Erythroblast (primary cell): ENCODE results near the gene GALR3.
A peak's percentile ranks its signal among the peaks of the same experiment; 100 is the strongest.

Source experiments
- DNase-seq, 2 experiments: peaks; one replicate each; lab custom pipeline; 2025; lab: John Stamatoyannopoulos, UW
- GATA1 ChIP-seq: IDR thresholded peaks from 2 replicates; pipeline ENCODE4 v1.6.1; 2011; ENCODE audit warnings: low read depth, mild to moderate bottlenecking, control low read depth, low read length, moderate library complexity
- POLR2A ChIP-seq: IDR thresholded peaks from 2 replicates; pipeline ENCODE4 v1.6.1; 2011; ENCODE audit warnings: mild to moderate bottlenecking, low read length

GALR3 gene

GRCh38 chr22:37807410-37808293, 15.5 kb upstream of the GALR3 start, which contains the start of gene GCAT:
TSS of gene GCAT (plus strand) at chr22:37807934. CDS start at chr22:37807968, 34 bp downstream.
- DNase-seq: peak; percentile 97 to 99
- TF ChIP-seq GATA1 (no peak), POLR2A (peak; percentile 90)

GRCh38 chr22:37808294-37808657, 14.9 kb upstream of the GALR3 start:
- peak in 1 of 2 experiments; percentile 61 for DNase-seq
- no peak for TF ChIP-seq GATA1
- no peak for TF ChIP-seq POLR2A

- TF ChIP-seq POLR2A (no peak), GATA1 (no peak)
- no peak for DNase-seq
Measured at GRCh38 chr22:37809672-37810333, 13.4 kb upstream of the GALR3 start.

GRCh38 chr22:37811867-37812266, 11.3 kb upstream of the GALR3 start:
- TF ChIP-seq GATA1: no peak
- TF ChIP-seq POLR2A: no peak
- DNase-seq: no peak

GRCh38 chr22:37812869-37813678, 10.1 kb upstream of the GALR3 start:
- TF ChIP-seq GATA1: no peak
- no peak for TF ChIP-seq POLR2A
- DNase-seq: no peak

GRCh38 chr22:37815593-37815992, 7.6 kb upstream of the GALR3 start:
- no peak for TF ChIP-seq GATA1
- TF ChIP-seq POLR2A: no peak
- DNase-seq: no peak

GRCh38 chr22:37816543-37817180, 6.5 kb upstream of the GALR3 start:
- TF ChIP-seq GATA1 (no peak), POLR2A (no peak)
- DNase-seq: no peak

GRCh38 chr22:37817705-37818408, 5.3 kb upstream of the GALR3 start:
- TF ChIP-seq POLR2A: no peak
- no peak for TF ChIP-seq GATA1
- DNase-seq: peak; percentile 85 to 91

GRCh38 chr22:37818409-37819104, 4.6 kb upstream of the GALR3 start:
- peak; percentile 73 to 77 for DNase-seq

GRCh38 chr22:37819105-37819433, 4.1 kb upstream of the GALR3 start:
- DNase-seq: no peak
- TF ChIP-seq POLR2A (no peak), GATA1 (no peak)

More at GRCh38 chr22:37818409-37819104, 4.6 kb upstream of the GALR3 start:
- TF ChIP-seq GATA1: no peak
- TF ChIP-seq POLR2A: peak; percentile 17

GRCh38 chr22:37820350-37820749, 2.8 kb upstream of the GALR3 start:
- TF ChIP-seq POLR2A (no peak), GATA1 (no peak)
- DNase-seq: no peak

- TF ChIP-seq GATA1 (no peak), POLR2A (no peak)
- no peak for DNase-seq
Measured at GRCh38 chr22:37822079-37822833, 926 bp upstream of the GALR3 start.
